Measurements from ENCODE around the gene FBXW8. TPM values are rescaled to one million over a fixed set of nuclear protein-coding genes. Genes with fewer than 3 reads are reported as not detected.

FBXW8 gene
- total RNA-seq, 1 experiment from 2014 or later: 20.6 TPM

- H3K27me3 ChIP-seq (ENCODE audit: insufficient read depth, low read depth): no peaks in the 10 kb centered on the region
- ChIA-PET CTCF (no interaction called here), POLR2A (ENCODE audit: unreplicated experiment) (no interaction called here)
- BruUV-seq (replicated peaks): no TSS peak
- DNase-seq: no peak
- H3K36me3 ChIP-seq (ENCODE audit: low read depth): no peaks in the 10 kb centered on the region
- no peaks in the 10 kb centered on the region for H3K4me1 ChIP-seq (replicated peaks; ENCODE audit: insufficient read depth)
- TF ChIP-seq CTCF (conservative IDR thresholded peaks at IDR 0.05): no peak
- TF ChIP-seq EZH2 (IDR thresholded peaks at IDR 0.05; ENCODE audit: low read depth): no peak
- no peaks in the 10 kb centered on the region for H3F3A ChIP-seq (ENCODE audit: insufficient read depth, low read depth)
- no peak overlapping the region for H3K27ac ChIP-seq
- no peak overlapping the region for H2AFZ ChIP-seq
- H4K20me1 ChIP-seq (ENCODE audit: insufficient read depth): no peaks in the 10 kb centered on the region
- no peaks in the 10 kb centered on the region for H3K9me3 ChIP-seq (ENCODE audit: insufficient read depth, low read depth)
- intact Hi-C loops (cut with micrococcal nuclease; ENCODE audit: unreplicated experiment): no loop called here
- H3K4me2 ChIP-seq: no peak overlapping the region
- H3K79me2 ChIP-seq (ENCODE audit: low read depth): no peaks in the 10 kb centered on the region
- no peak overlapping the region for H3K4me3 ChIP-seq
- no peaks in the 10 kb centered on the region for H3K9me2 ChIP-seq (ENCODE audit: insufficient read depth)
Measured at GRCh38 chr12:117031843-117032592, 121.3 kb downstream of the FBXW8 start.

- Histone ChIP-seq H3K9me2 (ENCODE audit: insufficient read depth) (no peaks in the 10 kb centered on the region), H3F3A (ENCODE audit: insufficient read depth, low read depth) (no peaks in the 10 kb centered on the region), H2AFZ (no peak overlapping the region), H4K20me1 (ENCODE audit: insufficient read depth) (no peaks in the 10 kb centered on the region), H3K36me3 (ENCODE audit: low read depth) (no peaks in the 10 kb centered on the region), H3K9me3 (ENCODE audit: insufficient read depth, low read depth) (no peaks in the 10 kb centered on the region), H3K27me3 (ENCODE audit: insufficient read depth, low read depth) (no peaks in the 10 kb centered on the region), H3K4me2 (no peak overlapping the region), H3K4me1 (replicated peaks; ENCODE audit: insufficient read depth) (no peaks in the 10 kb centered on the region), H3K79me2 (ENCODE audit: low read depth) (no peaks in the 10 kb centered on the region), H3K4me3 (no peak overlapping the region), H3K27ac (no peak overlapping the region)
- intact Hi-C loops (cut with micrococcal nuclease; ENCODE audit: unreplicated experiment): no loop called here
- TF ChIP-seq EZH2 (IDR thresholded peaks at IDR 0.05; ENCODE audit: low read depth) (no peak), CTCF (conservative IDR thresholded peaks at IDR 0.05) (no peak)
- POLR2A ChIA-PET (ENCODE audit: unreplicated experiment): no interaction called here
- no peak for DNase-seq
- CTCF ChIA-PET: no interaction called here
- no TSS peak for BruUV-seq (replicated peaks)
Measured at GRCh38 chr12:117032593-117033381, 122.0 kb downstream of the FBXW8 start.

- no peak overlapping the region for H3K4me2 ChIP-seq
- POLR2A ChIA-PET (ENCODE audit: unreplicated experiment): no interaction called here
Measured at GRCh38 chr12:117033382-117034221, 122.9 kb downstream of the FBXW8 start.

More at GRCh38 chr12:117033382-117034221, 122.9 kb downstream of the FBXW8 start:
- no peaks in the 10 kb centered on the region for H3K9me3 ChIP-seq (ENCODE audit: insufficient read depth, low read depth)
- H3K9me2 ChIP-seq (ENCODE audit: insufficient read depth): no peaks in the 10 kb centered on the region
- no peaks in the 10 kb centered on the region for H3K79me2 ChIP-seq (ENCODE audit: low read depth)
- TF ChIP-seq CTCF (conservative IDR thresholded peaks at IDR 0.05) (no peak), EZH2 (IDR thresholded peaks at IDR 0.05; ENCODE audit: low read depth) (no peak)
- intact Hi-C loops (cut with micrococcal nuclease; ENCODE audit: unreplicated experiment): no loop called here
- no peaks in the 10 kb centered on the region for H3K36me3 ChIP-seq (ENCODE audit: low read depth)
- CTCF ChIA-PET: no interaction called here
- no peaks in the 10 kb centered on the region for H3K4me1 ChIP-seq (replicated peaks; ENCODE audit: insufficient read depth)
- no peak for DNase-seq
- no peaks in the 10 kb centered on the region for H4K20me1 ChIP-seq (ENCODE audit: insufficient read depth)
- H3K27me3 ChIP-seq (ENCODE audit: insufficient read depth, low read depth): no peaks in the 10 kb centered on the region
- H3F3A ChIP-seq (ENCODE audit: insufficient read depth, low read depth): no peaks in the 10 kb centered on the region
- H3K27ac ChIP-seq: no peak overlapping the region
- H2AFZ ChIP-seq: no peak overlapping the region
- BruUV-seq (replicated peaks): TSS peak; percentile 23
- H3K4me3 ChIP-seq: no peak overlapping the region

All from PC-9 (cell line).